Neuron (in vitro differentiated cells): ENCODE measurements around the gene NOS1AP.
A peak's percentile ranks its signal among the peaks of the same experiment; 100 is the strongest.

Experiments used
- H2AFZ ChIP-seq: one replicate; pipeline ENCODE4 v1.6.1; 2013; ENCODE audit warnings: low read depth, mild to moderate bottlenecking, inconsistent platforms, low read length, moderate library complexity
- H3K27me3 ChIP-seq: one replicate; pipeline ENCODE4 v1.6.1; 2013; ENCODE audit warnings: low read length; ENCODE audit not compliant: insufficient read depth
- H3K36me3 ChIP-seq: one replicate; pipeline ENCODE4 v1.6.1; 2013; ENCODE audit warnings: low read length; ENCODE audit not compliant: insufficient read depth
- H3K4me1 ChIP-seq: one replicate; pipeline ENCODE4 v1.6.1; 2013; ENCODE audit warnings: low read length; ENCODE audit not compliant: insufficient read depth
- H3K4me3 ChIP-seq: 2 replicates; pipeline ENCODE4 v1.5.1; 2013; ENCODE audit warnings: mild to moderate bottlenecking, low read length, moderate library complexity
- H3K9me3 ChIP-seq: one replicate; pipeline ENCODE4 v1.6.1; 2013; ENCODE audit warnings: low read length

NOS1AP gene

GRCh38 chr1:162083273-162083672 is 13.8 kb downstream of the NOS1AP start:
- H2AFZ ChIP-seq = no peak overlapping the region
- H3K4me3 ChIP-seq = no peak overlapping the region
- H3K9me3 ChIP-seq = no peaks in the 10 kb centered on the region
- H3K36me3 ChIP-seq = no peaks in the 10 kb centered on the region
- peaks cover 15% of the 10 kb centered on the region for H3K4me1 ChIP-seq
- H3K27me3 ChIP-seq = no peaks in the 10 kb centered on the region

- no peaks in the 10 kb centered on the region for H3K36me3 ChIP-seq
- H3K4me1 ChIP-seq = no peaks in the 10 kb centered on the region
- no peaks in the 10 kb centered on the region for H3K9me3 ChIP-seq
- no peak overlapping the region for H3K4me3 ChIP-seq
- H3K27me3 ChIP-seq = no peaks in the 10 kb centered on the region
- H2AFZ ChIP-seq = no peak overlapping the region
Observed at GRCh38 chr1:162085991-162086390, 16.5 kb downstream of the NOS1AP start.

GRCh38 chr1:162087111-162087510 is 17.6 kb downstream of the NOS1AP start:
- H3K4me1 ChIP-seq = peaks cover 6% of the 10 kb centered on the region
- no peaks in the 10 kb centered on the region for H3K9me3 ChIP-seq
- H3K36me3 ChIP-seq = no peaks in the 10 kb centered on the region
- no peak overlapping the region for H2AFZ ChIP-seq
- no peak overlapping the region for H3K4me3 ChIP-seq
- no peaks in the 10 kb centered on the region for H3K27me3 ChIP-seq

GRCh38 chr1:162087574-162087973 is 18.1 kb downstream of the NOS1AP start:
- no peaks in the 10 kb centered on the region for H3K9me3 ChIP-seq
- H3K4me3 ChIP-seq = no peak overlapping the region
- H3K36me3 ChIP-seq = no peaks in the 10 kb centered on the region
- H3K4me1 ChIP-seq = peaks cover 11% of the 10 kb centered on the region
- H3K27me3 ChIP-seq = no peaks in the 10 kb centered on the region
- no peak overlapping the region for H2AFZ ChIP-seq

- H3K9me3 ChIP-seq = no peaks in the 10 kb centered on the region
Observed at GRCh38 chr1:162088281-162088969, 18.9 kb downstream of the NOS1AP start.

GRCh38 chr1:162089748-162090147 is 20.3 kb downstream of the NOS1AP start:
- no peak overlapping the region for H3K4me3 ChIP-seq
- H3K4me1 ChIP-seq = peaks cover 16% of the 10 kb centered on the region
- no peaks in the 10 kb centered on the region for H3K27me3 ChIP-seq
- no peaks in the 10 kb centered on the region for H3K9me3 ChIP-seq
- H3K36me3 ChIP-seq = no peaks in the 10 kb centered on the region
- H2AFZ ChIP-seq = no peak overlapping the region

More at GRCh38 chr1:162088281-162088969, 18.9 kb downstream of the NOS1AP start:
- Histone ChIP-seq H3K27me3 (no peaks in the 10 kb centered on the region), H3K4me3 (no peak overlapping the region), H2AFZ (no peak overlapping the region), H3K36me3 (no peaks in the 10 kb centered on the region), H3K4me1 (peaks cover 16% of the 10 kb centered on the region)

- Histone ChIP-seq H2AFZ (no peak overlapping the region), H3K4me3 (no peak overlapping the region), H3K9me3 (no peaks in the 10 kb centered on the region)
Observed at GRCh38 chr1:162090378-162090777, 20.9 kb downstream of the NOS1AP start.

GRCh38 chr1:162091681-162092524 is 22.4 kb downstream of the NOS1AP start:
- Histone ChIP-seq H3K9me3 (no peaks in the 10 kb centered on the region), H3K27me3 (no peaks in the 10 kb centered on the region), H3K4me1 (peaks cover 16% of the 10 kb centered on the region), H3K36me3 (no peaks in the 10 kb centered on the region), H3K4me3 (peak overlapping the region; percentile 19), H2AFZ (no peak overlapping the region)

More at GRCh38 chr1:162090378-162090777, 20.9 kb downstream of the NOS1AP start:
- Histone ChIP-seq H3K27me3 (no peaks in the 10 kb centered on the region), H3K4me1 (peaks cover 16% of the 10 kb centered on the region), H3K36me3 (no peaks in the 10 kb centered on the region)

- H3K4me3 ChIP-seq = no peak overlapping the region
Observed at GRCh38 chr1:162093095-162093494, 23.6 kb downstream of the NOS1AP start.

GRCh38 chr1:162094271-162094670 is 24.8 kb downstream of the NOS1AP start:
- Histone ChIP-seq H3K4me1 (peaks cover 16% of the 10 kb centered on the region), H3K9me3 (no peaks in the 10 kb centered on the region), H3K4me3 (no peak overlapping the region), H3K27me3 (no peaks in the 10 kb centered on the region), H2AFZ (no peak overlapping the region), H3K36me3 (no peaks in the 10 kb centered on the region)

More at GRCh38 chr1:162093095-162093494, 23.6 kb downstream of the NOS1AP start:
- H3K36me3 ChIP-seq = no peaks in the 10 kb centered on the region
- no peak overlapping the region for H2AFZ ChIP-seq
- no peaks in the 10 kb centered on the region for H3K27me3 ChIP-seq
- H3K9me3 ChIP-seq = no peaks in the 10 kb centered on the region
- peaks cover 16% of the 10 kb centered on the region for H3K4me1 ChIP-seq

- Histone ChIP-seq H2AFZ (no peak overlapping the region), H3K27me3 (no peaks in the 10 kb centered on the region), H3K4me1 (peaks cover 16% of the 10 kb centered on the region), H3K36me3 (no peaks in the 10 kb centered on the region), H3K4me3 (no peak overlapping the region), H3K9me3 (no peaks in the 10 kb centered on the region)
Observed at GRCh38 chr1:162094723-162095122, 25.2 kb downstream of the NOS1AP start.

- H3K4me1 ChIP-seq = no peaks in the 10 kb centered on the region
- no peak overlapping the region for H2AFZ ChIP-seq
- no peak overlapping the region for H3K4me3 ChIP-seq
- H3K36me3 ChIP-seq = peaks cover 3% of the 10 kb centered on the region
- peaks cover 2% of the 10 kb centered on the region for H3K9me3 ChIP-seq
- H3K27me3 ChIP-seq = no peaks in the 10 kb centered on the region
Observed at GRCh38 chr1:162107911-162108310, 38.4 kb downstream of the NOS1AP start.

- Histone ChIP-seq H3K4me1 (no peaks in the 10 kb centered on the region), H3K27me3 (no peaks in the 10 kb centered on the region), H2AFZ (no peak overlapping the region), H3K4me3 (no peak overlapping the region), H3K9me3 (no peaks in the 10 kb centered on the region), H3K36me3 (peaks cover 3% of the 10 kb centered on the region)
Observed at GRCh38 chr1:162108426-162108825, 38.9 kb downstream of the NOS1AP start.
